ENCODE results near the gene ITSN1.

DNA sequence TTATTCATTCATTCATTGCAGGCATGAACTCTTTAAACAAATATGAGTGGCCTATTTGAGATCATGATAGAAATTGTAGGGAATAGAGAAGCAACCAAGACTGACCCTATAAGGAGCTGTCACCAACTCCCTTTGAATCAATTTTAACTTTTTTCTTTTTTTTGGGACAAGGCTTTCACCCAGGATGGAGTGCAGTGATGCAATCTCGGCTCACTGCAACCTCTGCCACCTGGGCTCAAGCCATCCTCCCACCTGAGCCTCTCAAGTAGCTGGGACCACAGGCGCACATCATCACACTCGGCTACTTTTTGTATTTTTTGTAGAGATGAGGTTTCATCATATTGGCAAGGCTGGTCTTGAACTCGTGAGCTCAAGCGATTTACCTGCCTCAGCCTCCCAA, 290.4 kb downstream of the ITSN1 start:
- TF ChIP-seq TAF1 (IDR thresholded peaks at IDR 0.05; ENCODE audit: borderline replicate concordance, insufficient read depth, low read length) (no peak), POLR2AphosphoS5 (IDR thresholded peaks at IDR 0.05; ENCODE audit: low read depth, low read length) (no peak), SIN3A (IDR thresholded peaks at IDR 0.05; ENCODE audit: borderline replicate concordance, insufficient read depth, low read length) (no peak)
- TF ChIP-seq, protein P1, sequence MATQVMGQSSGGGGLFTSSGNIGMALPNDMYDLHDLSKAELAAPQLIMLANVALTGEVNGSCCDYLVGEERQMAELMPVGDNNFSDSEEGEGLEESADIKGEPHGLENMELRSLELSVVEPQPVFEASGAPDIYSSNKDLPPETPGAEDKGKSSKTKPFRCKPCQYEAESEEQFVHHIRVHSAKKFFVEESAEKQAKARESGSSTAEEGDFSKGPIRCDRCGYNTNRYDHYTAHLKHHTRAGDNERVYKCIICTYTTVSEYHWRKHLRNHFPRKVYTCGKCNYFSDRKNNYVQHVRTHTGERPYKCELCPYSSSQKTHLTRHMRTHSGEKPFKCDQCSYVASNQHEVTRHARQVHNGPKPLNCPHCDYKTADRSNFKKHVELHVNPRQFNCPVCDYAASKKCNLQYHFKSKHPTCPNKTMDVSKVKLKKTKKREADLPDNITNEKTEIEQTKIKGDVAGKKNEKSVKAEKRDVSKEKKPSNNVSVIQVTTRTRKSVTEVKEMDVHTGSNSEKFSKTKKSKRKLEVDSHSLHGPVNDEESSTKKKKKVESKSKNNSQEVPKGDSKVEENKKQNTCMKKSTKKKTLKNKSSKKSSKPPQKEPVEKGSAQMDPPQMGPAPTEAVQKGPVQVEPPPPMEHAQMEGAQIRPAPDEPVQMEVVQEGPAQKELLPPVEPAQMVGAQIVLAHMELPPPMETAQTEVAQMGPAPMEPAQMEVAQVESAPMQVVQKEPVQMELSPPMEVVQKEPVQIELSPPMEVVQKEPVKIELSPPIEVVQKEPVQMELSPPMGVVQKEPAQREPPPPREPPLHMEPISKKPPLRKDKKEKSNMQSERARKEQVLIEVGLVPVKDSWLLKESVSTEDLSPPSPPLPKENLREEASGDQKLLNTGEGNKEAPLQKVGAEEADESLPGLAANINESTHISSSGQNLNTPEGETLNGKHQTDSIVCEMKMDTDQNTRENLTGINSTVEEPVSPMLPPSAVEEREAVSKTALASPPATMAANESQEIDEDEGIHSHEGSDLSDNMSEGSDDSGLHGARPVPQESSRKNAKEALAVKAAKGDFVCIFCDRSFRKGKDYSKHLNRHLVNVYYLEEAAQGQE (IDR thresholded peaks at IDR 0.05; ENCODE audit: insufficient read depth in 1 of 2, low read depth in 2 of 2, low read length in 2 of 2) = no peak

Data from PFSK-1 (cell line).